NB4 (cell line): ENCODE results near the gene PERM1.

ENCODE experiments used
- CTCF ChIP-seq: IDR thresholded peaks from one replicate; pipeline ENCODE4 v1.5.1; 2012; ENCODE audit warnings: low read depth, low read length
- MAX ChIP-seq: IDR thresholded peaks from 2 replicates; pipeline ENCODE4 v1.6.1; 2011; ENCODE audit warnings: low read depth, low read length
- MYC ChIP-seq: IDR thresholded peaks from 2 replicates; pipeline ENCODE4 v1.6.1; 2011; ENCODE audit warnings: low read depth, low read length
- POLR2A ChIP-seq: IDR thresholded peaks from 2 replicates; pipeline ENCODE4 v1.6.1; 2011; ENCODE audit warnings: mild to moderate bottlenecking; ENCODE audit not compliant: insufficient read length; ENCODE audit errors: extremely low read depth

- no peak for TF ChIP-seq POLR2A
- TF ChIP-seq CTCF, result no peak
- no peak for TF ChIP-seq MAX
- TF ChIP-seq MYC, result no peak
These were observed 21.9 kb upstream of the PERM1 start for GRCh38 chr1:1003618-1004419.
